A549 (cell line): ENCODE data around the gene TNS1. TPM values are rescaled to one million over a fixed set of nuclear protein-coding genes. Genes with fewer than 3 reads are reported as not detected.
"Not testable (repeated sequence)": the region's sequence is repeated elsewhere in the genome, so short reads cannot be mapped to it uniquely, and the experiment has no call there.

Experiments
- ATAC-seq, 2 experiments: fragments of 200-7000 bp in 1 of 2; fragments of >200 bp in 1 of 2; cut with Nextera tagmentation in 1 of 2; cut with Tn5 transposase in 1 of 2; 3 replicates each; pipeline versions ENCODE4 v1.8.0 to v1.9.1; 2018 to 2020; ENCODE audit warnings: mild to moderate bottlenecking in 1 of 2, moderate library complexity in 1 of 2
- CTCF ChIA-PET: fragments of 300-600 bp; sonication (Branson Sonifier 250); formaldehyde crosslinking; extraction: SDS; loops from one replicate; lab custom pipeline; 2021; ENCODE audit warnings: antibody characterized with exemption, inconsistent platforms; lab: Yijun Ruan, JAX
- POLR2A ChIA-PET: fragments of 350-600 bp; formaldehyde crosslinking; extraction: SDS; loops from one replicate; lab custom pipeline; 2021; ENCODE audit warnings: antibody characterized with exemption, inconsistent platforms; lab: Yijun Ruan, JAX
- DNase-seq, 2 experiments: peaks; one replicate each; pipeline versions ENCODE4 v3.0.0 to v3.0.0-alpha.2; 2011 to 2016; ENCODE audit warnings: low read depth in 1 of 2, low spot score in 1 of 2
- FAIRE-seq: peaks from 2 replicates; lab custom pipeline; 2011; peaks lifted over from hg19 to GRCh38; lab: Jason Lieb, UNC
- H3K27ac ChIP-seq, 2 experiments: fragments of >200 bp; sonication (Bioruptor Twin); formaldehyde crosslinking; 3 replicates each; pipeline ENCODE4 v1.5.1; 2016 to 2017
- H3K4me1 ChIP-seq: fragments of >200 bp; sonication (Bioruptor Twin); formaldehyde crosslinking; 3 replicates; pipeline ENCODE4 v1.6.1; 2016
- H3K4me2 ChIP-seq: fragments of >200 bp; sonication (Bioruptor Twin); formaldehyde crosslinking; 3 replicates; pipeline ENCODE4 v1.6.1; 2016
- H3K4me3 ChIP-seq: fragments of >200 bp; sonication (Bioruptor Twin); formaldehyde crosslinking; 3 replicates; pipeline ENCODE4 v1.5.1; 2016
- H3K9me3 ChIP-seq: fragments of >200 bp; sonication (Bioruptor Twin); formaldehyde crosslinking; 3 replicates; pipeline ENCODE4 v1.6.1; 2016
- BHLHE40 ChIP-seq: IDR thresholded peaks from 2 replicates; pipeline ENCODE4 v1.6.1; 2012; ENCODE audit warnings: low read depth, low read length, inconsistent platforms
- CBX2 ChIP-seq: fragments of 200-600 bp; sonication (generic); IDR thresholded peaks from 2 replicates; pipeline ENCODE4 v1.6.1; 2016; ENCODE audit warnings: low read depth, mild to moderate bottlenecking, borderline replicate concordance
- CHD2 ChIP-seq: fragments of 150-350 bp; IDR thresholded peaks from 2 replicates; pipeline ENCODE4 v1.6.1; 2014; ENCODE audit warnings: low read length; ENCODE audit not compliant: partially characterized antibody
- EP300 ChIP-seq, 2 experiments: fragments of >200 bp; sonication (Bioruptor Twin); formaldehyde crosslinking; IDR thresholded peaks; 2 replicates in 1 of 2; 3 replicates in 1 of 2; pipeline ENCODE4 v1.6.1; 2016 to 2017
- FOSB ChIP-seq: fragments of 250-450 bp; sonication (Bioruptor Pico); IDR thresholded peaks from 2 replicates; pipeline ENCODE4 v1.5.0; 2020; ENCODE audit warnings: mild to moderate bottlenecking, moderate library complexity
- HES2 ChIP-seq: fragments of >200 bp; sonication (Bioruptor Twin); formaldehyde crosslinking; IDR thresholded peaks from 2 replicates; pipeline ENCODE4 v1.6.1; 2016
- JUNB ChIP-seq: fragments of >200 bp; sonication (Bioruptor Twin); formaldehyde crosslinking; IDR thresholded peaks from 2 replicates; pipeline ENCODE4 v1.6.1; 2016
- MAFK ChIP-seq: fragments of 450-650 bp; IDR thresholded peaks from 2 replicates; pipeline ENCODE4 v1.6.1; 2014; ENCODE audit not compliant: partially characterized antibody
- NR3C1 ChIP-seq: fragments of >200 bp; sonication (Bioruptor Twin); formaldehyde crosslinking; IDR thresholded peaks from 3 replicates; pipeline ENCODE4 v1.6.1; 2017
- PHF8 ChIP-seq: fragments of 200-600 bp; sonication (generic); IDR thresholded peaks from 2 replicates; pipeline ENCODE4 v1.6.1; 2016; ENCODE audit warnings: low read depth, mild to moderate bottlenecking, antibody characterized with exemption, moderate library complexity, borderline replicate concordance
- POLR2A ChIP-seq: IDR thresholded peaks from 2 replicates; pipeline ENCODE4 v1.6.1; 2012; ENCODE audit warnings: mild to moderate bottlenecking, low read length
- RCOR1 ChIP-seq: fragments of 150-350 bp; IDR thresholded peaks from 2 replicates; pipeline ENCODE4 v1.6.1; 2014; ENCODE audit warnings: antibody characterized with exemption, low read length, low read depth
- REST ChIP-seq: fragments of 200-600 bp; sonication (generic); IDR thresholded peaks from 2 replicates; pipeline ENCODE4 v1.6.1; 2016; ENCODE audit warnings: antibody characterized with exemption, mild to moderate bottlenecking, moderate library complexity
- ZFP36 ChIP-seq: fragments of 450-650 bp; IDR thresholded peaks from 2 replicates; pipeline ENCODE4 v1.6.1; 2014; ENCODE audit warnings: borderline replicate concordance; ENCODE audit not compliant: partially characterized antibody
- ZNF302 ChIP-seq: fragments of 250-450 bp; sonication (Bioruptor Pico); IDR thresholded peaks from 2 replicates; pipeline ENCODE4 v1.9.0; 2021; ENCODE audit warnings: inconsistent platforms, mild to moderate bottlenecking, moderate library complexity
- ZSCAN20 ChIP-seq: fragments of 250-450 bp; sonication (Bioruptor Pico); IDR thresholded peaks from 2 replicates; pipeline ENCODE4 v1.8.0; 2022; ENCODE audit warnings: mild to moderate bottlenecking, moderate library complexity
- WGBS: methylation state at CpG from one replicate; pipeline ENCODE4 v1.1.6; 2017; ENCODE audit errors: missing lambda C conversion rate; 5-methylcytosine and 5-hydroxymethylcytosine counted together
- polyA plus RNA-seq, 4 experiments: library from polyadenylated mRNA; depleted of rRNA in 3 of 4; stranded (reverse); fragments of >200 nt; fragmentation: RNase III in 1 of 4; extraction: RNeasy Plus Mini Kit Qiagen cat#74134 plus additional on column Dnase treatment in 1 of 4; gene quantifications; 2 replicates in 3 of 4; 3 replicates in 1 of 4; pipeline ENCODE4 v1.2.3, GENCODE V29; 2011 to 2017

Gene TNS1
- polyA plus RNA-seq, 2 of the 4 experiments (the other 2 are of a cell fraction): 4.9 to 10.6 TPM

- Histone ChIP-seq H3K4me1 (peaks cover 10% of the 10 kb centered on the region; the same call in 1 of the 3 replicates), H3K4me3 (no peak overlapping the region), H3K9me3 (no peaks in the 10 kb centered on the region), H3K4me2 (no peak overlapping the region), H3K27ac (no peak overlapping the region)
- TF ChIP-seq ZSCAN20 (CRISPR knock-in tag) (no peak), JUNB (no peak), FOSB (CRISPR knock-in tag) (no peak), BHLHE40 (no peak), REST (no peak), POLR2A (no peak), CHD2 (no peak), CBX2 (no peak), HES2 (no peak), PHF8 (no peak), ZFP36 (no peak)
- ATAC-seq: no peak
- ChIA-PET CTCF (interaction anchor here (0.8 to 1.8 kb wide), 2 partner anchors 230 to 234 kb away, joined by 3 to 7 read pairs; no protein-coding TSS in a partner anchor), POLR2A (no interaction called here)
- no peak for DNase-seq
- FAIRE-seq: no peak
- WGBS: 83% methylated on average over 7 of the region's 7 CpGs
Observed at GRCh38 chr2:218019411-218020060, 16.7 kb upstream of the TNS1 start.

- peak overlapping the region in 1 of 2 experiments; percentile 53; a peak in 2 of 6 replicates for H3K27ac ChIP-seq
- ATAC-seq, DNase-seq, FAIRE-seq, POLR2A ChIA-PET, H3K9me3 ChIP-seq, H3K4me1 ChIP-seq, H3K4me2 ChIP-seq, H3K4me3 ChIP-seq: not testable (repeated sequence)
- 86% methylated on average over 4 of the region's 4 CpGs for WGBS
- CTCF ChIA-PET: interaction anchor here (0.8 kb wide), 1 partner anchor 229 kb away, joined by 3 read pairs; no protein-coding TSS in a partner anchor
Observed at GRCh38 chr2:218018842-218019125, 16.0 kb upstream of the TNS1 start.

- Histone ChIP-seq H3K27ac (peak overlapping the region; percentile 53 to 56; a peak in 4 of 6 replicates), H3K4me3 (no peak overlapping the region), H3K4me1 (peaks cover 10% of the 10 kb centered on the region; the same call in 1 of the 3 replicates), H3K9me3 (no peaks in the 10 kb centered on the region), H3K4me2 (no peak overlapping the region)
- DNase-seq (no peak), FAIRE-seq (no peak), ATAC-seq (peak in 1 of 2 experiments; percentile 18; a peak in 2 of 6 replicates)
- TF ChIP-seq EP300 (IDR thresholded peaks at IDR 0.05) (no peak), ZNF302 (CRISPR knock-in tag) (no peak), RCOR1 (no peak), NR3C1 (no peak), CBX2 (no peak), MAFK (no peak), PHF8 (no peak)
- ChIA-PET POLR2A (no interaction called here), CTCF (interaction anchor here (0.8 to 1.9 kb wide), 3 partner anchors 24 to 229 kb away, joined by 3 to 5 read pairs (median 4); no protein-coding TSS in a partner anchor)
- WGBS: 83% methylated on average over 7 of the region's 7 CpGs
Observed at GRCh38 chr2:218017211-218018053, 14.6 kb upstream of the TNS1 start.
